ENCODE measurements around the gene KIF14. TPM values are rescaled to one million over a fixed set of nuclear protein-coding genes. Genes with fewer than 3 reads are reported as not detected.

KIF14 gene
- total RNA-seq, 1 experiment from 2014 or later = 20.7 TPM

- no peaks in the 10 kb centered on the region for H3K9me3 Mint-ChIP-seq (ENCODE audit: low read depth, unreplicated experiment)
- no peak overlapping the region for H3K4me3 Mint-ChIP-seq (ENCODE audit: low read depth, unreplicated experiment)
- H3K4me1 Mint-ChIP-seq (ENCODE audit: low read depth, unreplicated experiment) = peaks cover 19% of the 10 kb centered on the region
- peaks cover 34% of the 10 kb centered on the region for H3K36me3 Mint-ChIP-seq (ENCODE audit: insufficient read depth, unreplicated experiment)
- DNase-seq = no peak
- no peak for TF ChIP-seq CTCF (IDR thresholded peaks at IDR 0.05; ENCODE audit: unreplicated experiment)
- H3K27me3 Mint-ChIP-seq (ENCODE audit: unreplicated experiment) = no peaks in the 10 kb centered on the region
- no peak overlapping the region for H3K27ac Mint-ChIP-seq (ENCODE audit: unreplicated experiment)
- intact Hi-C loops (cut with micrococcal nuclease; ENCODE audit: unreplicated experiment) = loop anchor here (5.0 kb wide), 2 partner anchors 44 to 76 kb away; partner anchors contain the start of gene KIF14
- CTCF ChIA-PET = no interaction called here
- no TSS peak for BruUV-seq (replicated peaks)
Observed at GRCh38 chr1:200666309-200666708, 45.8 kb upstream of the KIF14 start.

- BruUV-seq (replicated peaks) = no TSS peak
- Mint-ChIP-seq H3K4me1 (ENCODE audit: low read depth, unreplicated experiment) (peaks cover 15% of the 10 kb centered on the region), H3K36me3 (ENCODE audit: insufficient read depth, unreplicated experiment) (peaks cover 32% of the 10 kb centered on the region), H3K9me3 (ENCODE audit: low read depth, unreplicated experiment) (no peaks in the 10 kb centered on the region), H3K27me3 (ENCODE audit: unreplicated experiment) (no peaks in the 10 kb centered on the region), H3K4me3 (ENCODE audit: low read depth, unreplicated experiment) (no peak overlapping the region), H3K27ac (ENCODE audit: unreplicated experiment) (no peak overlapping the region)
- no peak for DNase-seq
- CTCF ChIA-PET = interaction anchor here (0.7 kb wide), 1 partner anchor 186 kb away, joined by 3 read pairs; no protein-coding TSS in a partner anchor
- intact Hi-C loops (cut with micrococcal nuclease; ENCODE audit: unreplicated experiment) = loop anchor here (5.0 kb wide), 2 partner anchors 44 to 76 kb away; partner anchors contain the start of gene KIF14
- TF ChIP-seq CTCF (IDR thresholded peaks at IDR 0.05; ENCODE audit: unreplicated experiment) = no peak
Observed at GRCh38 chr1:200665861-200666260, 45.3 kb upstream of the KIF14 start.

- H3K9me3 Mint-ChIP-seq (ENCODE audit: low read depth, unreplicated experiment) = no peaks in the 10 kb centered on the region
- no TSS peak for BruUV-seq (replicated peaks)
- H3K27ac Mint-ChIP-seq (ENCODE audit: unreplicated experiment) = no peak overlapping the region
- CTCF ChIA-PET = no interaction called here
- TF ChIP-seq CTCF (IDR thresholded peaks at IDR 0.05; ENCODE audit: unreplicated experiment) = no peak
- peaks cover 16% of the 10 kb centered on the region for H3K4me1 Mint-ChIP-seq (ENCODE audit: low read depth, unreplicated experiment)
- H3K4me3 Mint-ChIP-seq (ENCODE audit: low read depth, unreplicated experiment) = no peak overlapping the region
- intact Hi-C loops (cut with micrococcal nuclease; ENCODE audit: unreplicated experiment) = no loop called here
- no peaks in the 10 kb centered on the region for H3K27me3 Mint-ChIP-seq (ENCODE audit: unreplicated experiment)
- DNase-seq = no peak
- no peaks in the 10 kb centered on the region for H3K36me3 Mint-ChIP-seq (ENCODE audit: insufficient read depth, unreplicated experiment)
Observed at GRCh38 chr1:200660719-200661118, 40.2 kb upstream of the KIF14 start.

- CTCF ChIA-PET = interaction anchor here (1.0 kb wide), 1 partner anchor 21 kb away, joined by 3 read pairs; no protein-coding TSS in a partner anchor
- no peak overlapping the region for H3K4me3 Mint-ChIP-seq (ENCODE audit: low read depth, unreplicated experiment)
- no peak for TF ChIP-seq CTCF (IDR thresholded peaks at IDR 0.05; ENCODE audit: unreplicated experiment)
- no peak for DNase-seq
- H3K36me3 Mint-ChIP-seq (ENCODE audit: insufficient read depth, unreplicated experiment) = no peaks in the 10 kb centered on the region
- intact Hi-C loops (cut with micrococcal nuclease; ENCODE audit: unreplicated experiment) = no loop called here
- H3K27me3 Mint-ChIP-seq (ENCODE audit: unreplicated experiment) = no peaks in the 10 kb centered on the region
- H3K4me1 Mint-ChIP-seq (ENCODE audit: low read depth, unreplicated experiment) = peaks cover 16% of the 10 kb centered on the region
- no peaks in the 10 kb centered on the region for H3K9me3 Mint-ChIP-seq (ENCODE audit: low read depth, unreplicated experiment)
- no TSS peak for BruUV-seq (replicated peaks)
- H3K27ac Mint-ChIP-seq (ENCODE audit: unreplicated experiment) = peak overlapping the region; percentile 24
Observed at GRCh38 chr1:200659269-200659668, 38.7 kb upstream of the KIF14 start.
